CD4-positive, CD25-positive, alpha-beta regulatory T cell (primary cell): ENCODE measurements around the gene PSMD1. TPM values are rescaled to one million over a fixed set of nuclear protein-coding genes. Genes with fewer than 3 reads are reported as not detected.
A peak's percentile ranks its signal among the peaks of the same experiment; 100 is the strongest.

Experiments
- ATAC-seq, 2 donors: fragments of 150-1000 bp; cut with Tn5 transposase; one replicate each; pipeline ENCODE4 v1.10.0; 2021; ENCODE audit warnings: low read depth in 2 of 2, moderate number of reproducible peaks in 2 of 2, moderate library complexity in 1 of 2
- DNase-seq, 3 donors: peaks; one replicate each; pipeline versions ENCODE4 v3.0.0 to v3.0.0-alpha.2; 2012 to 2022; ENCODE audit warnings: mixed read lengths in 1 of 3
- H3K27ac ChIP-seq: one replicate; pipeline ENCODE4 v1.7.0; 2013; ENCODE audit warnings: mild to moderate bottlenecking, low read length; ENCODE audit not compliant: insufficient read depth, poor library complexity, severe bottlenecking
- H3K27me3 ChIP-seq: one replicate; pipeline ENCODE4 v1.7.0; 2013; ENCODE audit warnings: low read length; ENCODE audit not compliant: control insufficient read depth, insufficient read depth
- H3K36me3 ChIP-seq: one replicate; pipeline ENCODE4 v1.7.0; 2013; ENCODE audit warnings: mild to moderate bottlenecking, low read length, moderate library complexity; ENCODE audit not compliant: control insufficient read depth, insufficient read depth
- H3K4me1 ChIP-seq: 2 replicates; pipeline ENCODE4 v1.7.0; 2013; ENCODE audit warnings: mild to moderate bottlenecking, low read length; ENCODE audit not compliant: insufficient read depth, control insufficient read depth, poor library complexity, severe bottlenecking
- H3K4me3 ChIP-seq: one replicate; pipeline ENCODE4 v1.7.0; 2013; ENCODE audit warnings: low read depth, mild to moderate bottlenecking, low read length, moderate library complexity
- H3K9me3 ChIP-seq, 2 experiments: 1 replicate in 1 of 2; 2 replicates in 1 of 2; pipeline ENCODE4 v1.7.0; 2013; ENCODE audit warnings: low read length in 2 of 2, mild to moderate bottlenecking in 1 of 2, moderate library complexity in 1 of 2; ENCODE audit not compliant: control insufficient read depth in 2 of 2
- H3K27ac Mint-ChIP-seq, 3 donors: one replicate each; pipeline ENCODE4 v1.8.0; 2020 to 2022; ENCODE audit warnings: mild to moderate bottlenecking in 3 of 3, mixed read lengths in 3 of 3, moderate library complexity in 2 of 3
- H3K27me3 Mint-ChIP-seq: one replicate; pipeline ENCODE4 v1.8.0; 2022; ENCODE audit warnings: mild to moderate bottlenecking, mixed read lengths
- H3K36me3 Mint-ChIP-seq: one replicate; pipeline ENCODE4 v1.8.0; 2020; ENCODE audit warnings: mixed read lengths
- H3K4me1 Mint-ChIP-seq, 4 donors: one replicate each; pipeline ENCODE4 v1.8.0; 2020 to 2022; ENCODE audit warnings: mixed read lengths in 4 of 4, mild to moderate bottlenecking in 1 of 4
- H3K4me3 Mint-ChIP-seq, 4 donors: one replicate each; pipeline ENCODE4 v1.8.0; 2020 to 2022; ENCODE audit warnings: mild to moderate bottlenecking in 4 of 4, mixed read lengths in 4 of 4, moderate library complexity in 3 of 4
- H3K9me3 Mint-ChIP-seq, 7 donors: one replicate each; pipeline ENCODE4 v1.8.0; 2020 to 2022; ENCODE audit warnings: mixed read lengths in 7 of 7, mild to moderate bottlenecking in 3 of 7, moderate library complexity in 2 of 7
- polyA plus RNA-seq, 4 donors: library from polyadenylated mRNA; unstranded; fragments of 300-500 nt; fragmentation: Illumina TruSeq; gene quantifications; one replicate each; pipeline ENCODE4 v1.2.3, GENCODE V29; 2021
- total RNA-seq: library from RNA; stranded (reverse); gene quantifications from one replicate; pipeline ENCODE4 v1.2.3, GENCODE V29; 2022

PSMD1 gene
- total and polyA plus RNA-seq, 5 donors from 2014 or later: 45.0 to 70.7 (median 61.5) TPM

DNA sequence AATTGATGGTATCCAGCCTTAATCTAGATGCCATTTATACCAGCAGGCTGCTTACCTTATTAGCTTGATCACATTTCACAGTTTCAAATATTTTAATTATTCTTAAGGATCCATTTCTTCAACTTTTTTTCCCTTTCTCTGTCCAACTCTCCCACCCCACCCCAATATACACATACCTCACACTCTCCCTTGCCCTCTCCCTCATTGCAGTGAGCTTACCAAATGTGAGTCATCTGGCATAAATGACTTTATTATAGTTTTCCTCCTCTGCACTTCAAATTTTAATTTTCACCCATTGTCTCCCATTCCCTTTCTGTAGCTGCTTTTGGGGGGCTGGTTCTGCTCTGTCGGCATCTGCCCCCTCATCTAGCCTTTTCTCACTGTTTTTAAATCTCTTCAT, 55.3 kb downstream of the PSMD1 start:
- DNase-seq: no peak
- Mint-ChIP-seq H3K36me3 (peaks cover 42% of the 10 kb centered on the region), H3K9me3 (no peaks in the 10 kb centered on the region), H3K4me1 (peaks cover 0 to 15% (median 0%) of the 10 kb centered on the region in 4 donors), H3K4me3 (no peak overlapping the region), H3K27ac (no peak overlapping the region), H3K27me3 (no peaks in the 10 kb centered on the region)
- H3K36me3 ChIP-seq: peaks cover 34% of the 10 kb centered on the region
- H3K4me3 ChIP-seq: no peak overlapping the region
- no peaks in the 10 kb centered on the region for H3K9me3 ChIP-seq
- no peak for ATAC-seq
- H3K4me1 ChIP-seq: no peaks in the 10 kb centered on the region
- no peak overlapping the region for H3K27ac ChIP-seq
- no peaks in the 10 kb centered on the region for H3K27me3 ChIP-seq

- no peak overlapping the region for H3K4me3 ChIP-seq
- Mint-ChIP-seq H3K9me3 (no peaks in the 10 kb centered on the region), H3K36me3 (peaks cover 40% of the 10 kb centered on the region), H3K27me3 (no peaks in the 10 kb centered on the region), H3K27ac (no peak overlapping the region), H3K4me1 (peaks cover 0 to 22% (median 5%) of the 10 kb centered on the region in 4 donors), H3K4me3 (no peak overlapping the region)
- no peaks in the 10 kb centered on the region for H3K27me3 ChIP-seq
- no peak overlapping the region for H3K27ac ChIP-seq
- DNase-seq: no peak
- H3K9me3 ChIP-seq: no peaks in the 10 kb centered on the region
- H3K36me3 ChIP-seq: peaks cover 27% of the 10 kb centered on the region
- no peak for ATAC-seq
- no peaks in the 10 kb centered on the region for H3K4me1 ChIP-seq
These were observed 56.8 kb downstream of the PSMD1 start for GRCh38 chr2:231113489-231113888.

GRCh38 chr2:231115651-231116050, 59.0 kb downstream of the PSMD1 start:
- Histone ChIP-seq H3K4me3 (no peak overlapping the region), H3K36me3 (peaks cover 14% of the 10 kb centered on the region), H3K4me1 (no peaks in the 10 kb centered on the region), H3K9me3 (no peaks in the 10 kb centered on the region), H3K27me3 (no peaks in the 10 kb centered on the region), H3K27ac (no peak overlapping the region)
- DNase-seq: no peak
- H3K27ac Mint-ChIP-seq: no peak overlapping the region
- peaks cover 0 to 24% (median 14%) of the 10 kb centered on the region in 4 donors for H3K4me1 Mint-ChIP-seq
- H3K27me3 Mint-ChIP-seq: no peaks in the 10 kb centered on the region
- H3K4me3 Mint-ChIP-seq: no peak overlapping the region
- ATAC-seq: no peak
- no peaks in the 10 kb centered on the region for H3K9me3 Mint-ChIP-seq
- H3K36me3 Mint-ChIP-seq: peaks cover 26% of the 10 kb centered on the region

- no peak for DNase-seq
- peaks cover 0 to 23% (median 15%) of the 10 kb centered on the region in 4 donors for H3K4me1 Mint-ChIP-seq
- Histone ChIP-seq H3K27me3 (no peaks in the 10 kb centered on the region), H3K36me3 (peaks cover 3% of the 10 kb centered on the region), H3K4me1 (no peaks in the 10 kb centered on the region), H3K27ac (no peak overlapping the region), H3K9me3 (no peaks in the 10 kb centered on the region), H3K4me3 (no peak overlapping the region)
- no peaks in the 10 kb centered on the region for H3K9me3 Mint-ChIP-seq
- ATAC-seq: no peak
- H3K4me3 Mint-ChIP-seq: no peak overlapping the region
- H3K27ac Mint-ChIP-seq: no peak overlapping the region
- H3K36me3 Mint-ChIP-seq: peaks cover 13% of the 10 kb centered on the region
- no peaks in the 10 kb centered on the region for H3K27me3 Mint-ChIP-seq
These were observed 60.5 kb downstream of the PSMD1 start for GRCh38 chr2:231117148-231117547.

- Histone ChIP-seq H3K36me3 (no peaks in the 10 kb centered on the region), H3K4me3 (no peak overlapping the region), H3K27me3 (no peaks in the 10 kb centered on the region), H3K4me1 (no peaks in the 10 kb centered on the region), H3K27ac (no peak overlapping the region), H3K9me3 (no peaks in the 10 kb centered on the region)
- peaks cover 0 to 24% (median 12%) of the 10 kb centered on the region in 4 donors for H3K4me1 Mint-ChIP-seq
- H3K27me3 Mint-ChIP-seq: no peaks in the 10 kb centered on the region
- peak overlapping the region in 1 of 3 donors; percentile 33 for H3K27ac Mint-ChIP-seq
- H3K4me3 Mint-ChIP-seq: no peak overlapping the region
- no peak for ATAC-seq
- H3K36me3 Mint-ChIP-seq: peaks cover 13% of the 10 kb centered on the region
- no peak for DNase-seq
- no peaks in the 10 kb centered on the region for H3K9me3 Mint-ChIP-seq
These were observed 61.4 kb downstream of the PSMD1 start for GRCh38 chr2:231117922-231118613.

DNA sequence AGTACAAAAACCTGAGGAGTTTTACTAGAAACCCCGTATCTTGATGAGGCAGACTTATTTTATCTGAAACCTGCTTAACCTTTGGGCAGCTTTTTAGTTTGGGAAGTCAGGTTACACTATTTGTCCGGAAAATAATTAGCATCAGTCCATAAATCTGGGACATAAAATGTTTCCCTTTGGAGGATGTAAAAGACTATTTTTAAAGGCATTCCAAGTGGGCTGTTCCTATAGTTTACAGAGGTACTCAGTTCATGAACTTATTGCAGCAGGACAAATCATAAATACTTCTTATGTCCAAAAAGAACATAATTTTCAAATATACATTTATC, 61.9 kb downstream of the PSMD1 start:
- H3K27ac ChIP-seq: no peak overlapping the region
- peaks cover 9% of the 10 kb centered on the region for H3K36me3 Mint-ChIP-seq
- H3K9me3 ChIP-seq: no peaks in the 10 kb centered on the region
- peaks cover 4% of the 10 kb centered on the region for H3K4me1 ChIP-seq
- no peaks in the 10 kb centered on the region for H3K27me3 ChIP-seq
- DNase-seq (no peak), ATAC-seq (no peak)
- H3K27ac Mint-ChIP-seq: peak overlapping the region in 1 of 3 donors; percentile 33
- no peaks in the 10 kb centered on the region for H3K9me3 Mint-ChIP-seq
- H3K4me3 Mint-ChIP-seq: no peak overlapping the region
- peaks cover 5 to 29% (median 15%) of the 10 kb centered on the region in 4 donors for H3K4me1 Mint-ChIP-seq
- no peaks in the 10 kb centered on the region for H3K27me3 Mint-ChIP-seq
- H3K4me3 ChIP-seq: no peak overlapping the region
- H3K36me3 ChIP-seq: no peaks in the 10 kb centered on the region

GRCh38 chr2:231123362-231123898, 66.8 kb downstream of the PSMD1 start:
- peak overlapping the region; percentile 3 to 78 (median 46) for H3K27ac Mint-ChIP-seq
- H3K9me3 Mint-ChIP-seq: no peaks in the 10 kb centered on the region
- H3K27me3 ChIP-seq: no peaks in the 10 kb centered on the region
- no peak for DNase-seq
- peaks cover 25 to 44% (median 28%) of the 10 kb centered on the region in 4 donors for H3K4me1 Mint-ChIP-seq
- no peaks in the 10 kb centered on the region for H3K36me3 ChIP-seq
- peak overlapping the region; percentile 61 for H3K4me3 ChIP-seq
- H3K27me3 Mint-ChIP-seq: no peaks in the 10 kb centered on the region
- H3K9me3 ChIP-seq: no peaks in the 10 kb centered on the region
- no peaks in the 10 kb centered on the region for H3K36me3 Mint-ChIP-seq
- H3K27ac ChIP-seq: no peak overlapping the region
- peak overlapping the region in 2 of 4 donors; percentile 1 to 54 for H3K4me3 Mint-ChIP-seq
- peaks cover 24% of the 10 kb centered on the region for H3K4me1 ChIP-seq
- no peak for ATAC-seq
